ENCODE results near the gene RPTOR.

The RPTOR gene

GRCh38 chr17:80883831-80884735 lies 339.4 kb downstream of the RPTOR start:
- Histone ChIP-seq H3K9me3 (no peaks in the 10 kb centered on the region), H3K36me3 (peaks cover 25% of the 10 kb centered on the region), H3K4me3 (ENCODE audit: low read depth, low read length) (no peak overlapping the region), H3K27me3 (no peaks in the 10 kb centered on the region), H3K4me1 (no peaks in the 10 kb centered on the region)
- TF ChIP-seq, protein P1, sequence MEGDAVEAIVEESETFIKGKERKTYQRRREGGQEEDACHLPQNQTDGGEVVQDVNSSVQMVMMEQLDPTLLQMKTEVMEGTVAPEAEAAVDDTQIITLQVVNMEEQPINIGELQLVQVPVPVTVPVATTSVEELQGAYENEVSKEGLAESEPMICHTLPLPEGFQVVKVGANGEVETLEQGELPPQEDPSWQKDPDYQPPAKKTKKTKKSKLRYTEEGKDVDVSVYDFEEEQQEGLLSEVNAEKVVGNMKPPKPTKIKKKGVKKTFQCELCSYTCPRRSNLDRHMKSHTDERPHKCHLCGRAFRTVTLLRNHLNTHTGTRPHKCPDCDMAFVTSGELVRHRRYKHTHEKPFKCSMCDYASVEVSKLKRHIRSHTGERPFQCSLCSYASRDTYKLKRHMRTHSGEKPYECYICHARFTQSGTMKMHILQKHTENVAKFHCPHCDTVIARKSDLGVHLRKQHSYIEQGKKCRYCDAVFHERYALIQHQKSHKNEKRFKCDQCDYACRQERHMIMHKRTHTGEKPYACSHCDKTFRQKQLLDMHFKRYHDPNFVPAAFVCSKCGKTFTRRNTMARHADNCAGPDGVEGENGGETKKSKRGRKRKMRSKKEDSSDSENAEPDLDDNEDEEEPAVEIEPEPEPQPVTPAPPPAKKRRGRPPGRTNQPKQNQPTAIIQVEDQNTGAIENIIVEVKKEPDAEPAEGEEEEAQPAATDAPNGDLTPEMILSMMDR (IDR thresholded peaks at IDR 0.05; ENCODE audit: low read depth, low read length) = no peak
- DNase-seq = peak; percentile 5

- H3K27me3 ChIP-seq = no peaks in the 10 kb centered on the region
- no peak for DNase-seq
- TF ChIP-seq, protein P1 (IDR thresholded peaks at IDR 0.05; ENCODE audit: low read depth, low read length) = no peak
- peaks cover 26% of the 10 kb centered on the region for H3K36me3 ChIP-seq
- no peaks in the 10 kb centered on the region for H3K4me1 ChIP-seq
- H3K9me3 ChIP-seq = no peaks in the 10 kb centered on the region
- no peak overlapping the region for H3K4me3 ChIP-seq (ENCODE audit: low read depth, low read length)
These were observed 340.2 kb downstream of the RPTOR start for GRCh38 chr17:80884811-80885210.

DNA sequence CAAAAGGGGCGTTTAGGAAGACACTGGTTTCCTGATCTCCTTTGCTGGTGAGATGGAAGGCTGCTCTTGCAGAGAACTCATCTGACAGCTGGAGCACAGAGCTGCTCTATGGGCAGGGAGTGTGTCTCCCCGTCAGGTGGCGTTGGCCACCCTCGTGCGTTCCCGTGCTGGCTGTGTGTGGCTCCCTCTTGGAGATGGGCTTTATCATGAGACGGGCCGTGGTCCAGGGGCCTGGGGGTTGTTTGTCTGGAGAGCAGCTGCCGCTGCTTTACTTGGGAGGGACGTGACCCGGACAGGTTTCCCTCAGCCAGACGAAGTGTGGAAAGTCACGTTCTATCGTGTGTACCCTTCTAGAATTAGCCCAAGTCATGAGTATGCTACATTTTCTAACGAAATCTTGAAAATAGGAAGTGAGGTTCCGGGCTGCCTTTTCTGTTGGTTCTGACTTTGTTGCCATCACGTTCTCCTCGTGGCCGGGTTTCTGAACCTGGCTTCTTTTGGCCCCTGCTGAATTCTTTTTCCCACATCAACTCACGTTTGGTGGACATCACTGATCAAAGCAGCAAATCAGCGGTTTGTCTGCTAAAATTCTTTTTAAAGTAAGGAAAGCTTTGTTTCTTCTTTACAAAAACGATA lies 341.4 kb downstream of the RPTOR start:
- no peaks in the 10 kb centered on the region for H3K9me3 ChIP-seq
- TF ChIP-seq, protein P1 (IDR thresholded peaks at IDR 0.05; ENCODE audit: low read depth, low read length) = no peak
- no peak overlapping the region for H3K4me3 ChIP-seq (ENCODE audit: low read depth, low read length)
- peaks cover 26% of the 10 kb centered on the region for H3K36me3 ChIP-seq
- no peak for DNase-seq
- peaks cover 1% of the 10 kb centered on the region; the same call in 1 of the 2 replicates for H3K4me1 ChIP-seq
- no peaks in the 10 kb centered on the region for H3K27me3 ChIP-seq

DNA sequence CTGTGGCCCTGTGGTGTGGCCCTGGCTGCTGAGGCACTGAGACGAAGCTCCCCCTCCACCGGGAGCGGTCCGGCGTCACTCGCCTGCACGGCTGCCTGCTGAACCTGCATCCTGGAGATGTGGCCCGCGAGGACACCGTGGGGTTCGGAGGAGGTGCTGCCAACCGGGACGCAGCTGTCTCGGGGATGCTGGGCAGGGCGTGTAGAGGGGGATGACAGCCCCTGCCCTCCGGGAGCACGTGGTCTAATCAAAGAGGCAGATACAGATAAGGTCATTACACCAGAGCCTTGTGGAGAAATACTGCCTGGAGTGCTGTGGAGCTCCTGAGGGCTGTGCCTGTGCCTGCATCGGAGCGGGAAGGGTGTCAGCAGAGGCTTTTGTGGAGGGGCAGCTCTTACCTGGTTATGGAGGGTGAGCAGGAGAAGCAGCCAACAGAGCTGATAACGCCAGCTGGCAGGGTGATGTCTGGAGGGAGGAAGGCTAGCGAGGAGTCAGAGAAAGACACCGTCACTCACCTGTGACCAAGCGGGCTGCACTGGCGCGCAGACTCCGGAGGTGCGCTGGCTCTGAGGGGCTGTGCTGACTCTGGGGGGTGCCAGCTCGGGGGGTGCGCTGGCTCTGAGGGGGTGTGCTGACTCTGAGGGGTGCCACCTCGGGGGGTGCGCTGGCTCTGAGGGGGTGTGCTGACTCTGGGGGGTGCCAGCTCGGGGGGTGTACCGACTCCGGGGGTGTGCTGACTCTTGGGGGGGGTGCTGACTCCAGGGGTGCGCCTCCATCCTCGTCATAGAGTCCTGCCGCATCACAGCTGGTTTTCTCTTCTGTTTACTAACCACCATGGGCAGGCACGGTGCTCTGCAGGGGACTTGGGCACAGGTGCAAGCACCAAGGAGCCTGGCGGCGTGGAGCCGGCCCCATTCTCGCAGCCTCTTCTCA lies 342.3 kb downstream of the RPTOR start:
- peaks cover 26% of the 10 kb centered on the region for H3K36me3 ChIP-seq

DNA sequence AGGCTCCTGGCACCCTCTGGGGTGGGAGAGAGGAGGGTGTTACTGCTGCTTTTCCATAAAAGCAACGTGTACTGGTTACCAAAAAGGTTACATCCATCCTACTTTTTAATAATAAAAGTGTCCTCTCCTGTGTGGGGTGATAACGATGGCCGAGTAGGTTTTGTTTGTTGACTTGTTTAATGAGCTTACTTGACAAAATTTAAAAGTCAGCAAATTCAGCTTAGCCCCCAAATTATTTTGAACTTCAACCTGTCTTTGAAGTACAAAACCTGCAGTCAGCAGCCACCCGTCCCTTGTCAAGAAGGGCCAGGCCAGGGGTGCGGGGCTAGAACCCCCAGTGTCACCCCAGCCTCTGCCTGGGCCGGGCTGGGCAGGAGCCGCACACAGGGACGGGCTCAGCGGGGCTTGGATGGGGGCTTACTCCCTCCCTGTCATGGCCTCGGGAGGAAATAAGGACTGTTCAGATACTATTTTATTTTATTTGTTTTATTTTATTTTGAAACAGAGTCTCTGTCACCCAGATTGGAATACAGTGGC lies 343.1 kb downstream of the RPTOR start:
- TF ChIP-seq, protein P1 (IDR thresholded peaks at IDR 0.05; ENCODE audit: low read depth, low read length) = no peak
- no peaks in the 10 kb centered on the region for H3K9me3 ChIP-seq
- peaks cover 12% of the 10 kb centered on the region for H3K4me1 ChIP-seq
- no peaks in the 10 kb centered on the region for H3K27me3 ChIP-seq
- no peak for DNase-seq
- H3K4me3 ChIP-seq (ENCODE audit: low read depth, low read length) = no peak overlapping the region
- H3K36me3 ChIP-seq = peaks cover 26% of the 10 kb centered on the region

More for the DNA sequence above, 342.3 kb downstream of the RPTOR start:
- H3K4me3 ChIP-seq (ENCODE audit: low read depth, low read length) = no peak overlapping the region
- no peaks in the 10 kb centered on the region for H3K9me3 ChIP-seq
- peak; percentile 64 for DNase-seq
- TF ChIP-seq, protein P1 (IDR thresholded peaks at IDR 0.05; ENCODE audit: low read depth, low read length) = no peak
- H3K4me1 ChIP-seq = peaks cover 7% of the 10 kb centered on the region
- no peaks in the 10 kb centered on the region for H3K27me3 ChIP-seq

All from BE2C (cell line).